CD4-positive, alpha-beta T cell treated with Interleukin-10 for 1 hour (primary cell): Measurements from ENCODE around the gene ZDHHC11.
"Not testable (repeated sequence)": the region's sequence is repeated elsewhere in the genome, so short reads cannot be mapped to it uniquely, and the experiment has no call there.

Experiments used
- DNase-seq: peaks from one replicate; pipeline ENCODE4 v3.0.0-alpha.2; 2020

The ZDHHC11 gene

DNA sequence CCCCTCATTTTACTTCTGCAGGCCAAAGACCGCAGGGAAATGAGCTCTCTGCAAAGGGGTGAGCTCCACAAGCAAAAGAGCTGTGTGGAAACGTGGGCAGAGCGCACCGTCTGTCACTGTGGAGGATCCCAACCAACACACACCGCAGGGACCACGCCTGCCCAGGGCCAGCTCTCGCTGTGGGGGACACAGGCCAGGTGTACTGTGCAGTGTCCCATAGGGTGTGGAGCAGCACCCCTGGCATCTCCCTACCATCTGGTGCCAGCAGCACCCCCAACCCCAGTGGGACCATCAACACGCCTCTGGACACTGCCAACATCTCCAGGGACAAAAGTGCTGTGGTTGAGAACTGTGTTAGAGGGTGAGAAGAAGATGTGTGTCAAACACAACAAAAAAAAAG, 27.9 kb upstream of the ZDHHC11 start:
- not testable (repeated sequence) for DNase-seq

- no peak for DNase-seq
These were observed 27.3 kb upstream of the ZDHHC11 start for GRCh38 chr5:878125-878524.

DNA sequence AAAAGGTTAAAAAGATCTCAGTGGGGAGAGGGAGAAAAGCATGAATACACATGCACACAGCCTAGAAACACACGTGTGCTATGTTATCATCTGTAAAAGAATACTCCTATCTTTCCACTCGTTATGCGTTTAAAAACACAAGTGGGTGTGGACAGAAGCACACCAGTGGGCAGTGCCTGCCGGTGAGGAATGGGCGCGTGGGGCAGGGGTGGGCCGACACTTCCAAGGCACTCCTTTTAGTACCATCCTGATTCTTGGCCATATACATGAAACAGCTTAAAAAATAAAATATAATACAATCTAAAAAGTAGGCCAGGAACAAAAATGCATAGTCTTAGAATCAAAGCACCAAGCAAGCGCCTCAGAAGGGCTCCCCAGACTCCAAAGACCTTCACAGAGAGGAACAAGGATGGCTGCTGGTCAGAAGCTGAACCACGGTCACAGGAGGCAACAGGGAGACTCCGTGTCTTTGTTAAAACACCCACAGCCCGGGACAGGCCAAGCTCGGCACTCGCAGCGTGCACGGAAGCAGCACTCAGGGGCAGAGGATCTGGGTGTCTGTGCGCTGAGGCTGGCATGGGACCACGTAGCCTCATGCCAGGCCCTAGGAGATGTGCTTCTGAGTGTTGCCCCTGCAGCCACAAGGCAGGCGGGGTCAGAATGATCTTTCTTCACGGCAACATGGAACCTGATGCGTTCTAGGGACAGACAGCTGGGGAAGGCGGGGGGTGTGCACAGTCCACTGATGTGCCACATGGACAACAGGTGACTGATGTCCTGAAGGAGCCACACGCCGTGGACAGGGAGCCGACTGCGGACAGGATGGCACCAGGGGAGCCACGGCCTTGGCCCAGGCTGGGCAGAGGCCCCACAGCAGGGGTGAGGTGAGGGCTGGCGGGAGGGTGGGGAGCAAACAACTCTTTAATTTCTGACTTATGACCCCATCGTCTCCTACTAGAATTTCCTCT, 25.9 kb upstream of the ZDHHC11 start:
- no peak for DNase-seq

DNA sequence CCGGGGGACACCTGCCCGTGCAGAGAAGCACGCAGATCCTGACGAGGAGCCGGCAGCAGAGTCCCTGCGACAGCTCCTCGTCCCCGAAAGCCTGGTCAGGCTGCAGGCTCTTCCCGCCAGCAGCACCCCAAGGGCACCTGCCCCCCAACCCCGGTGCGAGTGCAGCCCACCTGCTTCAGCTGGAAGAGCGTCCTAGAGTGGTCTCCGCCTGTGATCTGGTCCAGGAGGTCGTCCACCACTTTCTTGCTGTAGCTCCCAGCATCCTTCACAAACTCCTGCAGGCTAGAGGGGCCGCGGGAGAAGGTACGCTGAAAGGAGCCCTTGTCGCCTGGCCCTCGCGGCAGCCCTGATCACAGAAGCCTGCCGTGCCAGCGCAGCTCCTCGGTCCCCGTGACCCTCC, 25.1 kb upstream of the ZDHHC11 start:
- DNase-seq, result no peak

- DNase-seq, result no peak
These were observed 22.5 kb upstream of the ZDHHC11 start for GRCh38 chr5:873328-873727.

DNA sequence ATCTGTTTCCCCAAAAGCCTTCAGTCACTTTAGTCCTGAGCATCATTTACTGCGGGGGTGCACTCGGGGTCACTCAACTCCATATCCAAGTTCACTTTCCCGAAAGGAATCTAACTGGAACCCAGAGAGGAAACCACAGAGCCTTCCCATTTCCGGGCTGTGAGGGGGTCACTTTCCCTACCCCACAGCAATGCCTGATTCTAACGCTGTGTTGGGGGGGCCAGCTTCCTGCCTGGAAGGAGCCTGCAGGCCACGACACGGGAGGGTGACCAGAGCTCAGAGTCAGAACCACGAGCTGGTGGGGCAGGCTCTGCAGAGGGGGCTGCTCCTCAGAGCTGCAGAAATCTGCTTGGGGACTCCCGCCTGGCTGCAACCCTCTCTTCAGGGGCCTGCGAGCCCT, 21.5 kb upstream of the ZDHHC11 start:
- DNase-seq, result no peak

DNA sequence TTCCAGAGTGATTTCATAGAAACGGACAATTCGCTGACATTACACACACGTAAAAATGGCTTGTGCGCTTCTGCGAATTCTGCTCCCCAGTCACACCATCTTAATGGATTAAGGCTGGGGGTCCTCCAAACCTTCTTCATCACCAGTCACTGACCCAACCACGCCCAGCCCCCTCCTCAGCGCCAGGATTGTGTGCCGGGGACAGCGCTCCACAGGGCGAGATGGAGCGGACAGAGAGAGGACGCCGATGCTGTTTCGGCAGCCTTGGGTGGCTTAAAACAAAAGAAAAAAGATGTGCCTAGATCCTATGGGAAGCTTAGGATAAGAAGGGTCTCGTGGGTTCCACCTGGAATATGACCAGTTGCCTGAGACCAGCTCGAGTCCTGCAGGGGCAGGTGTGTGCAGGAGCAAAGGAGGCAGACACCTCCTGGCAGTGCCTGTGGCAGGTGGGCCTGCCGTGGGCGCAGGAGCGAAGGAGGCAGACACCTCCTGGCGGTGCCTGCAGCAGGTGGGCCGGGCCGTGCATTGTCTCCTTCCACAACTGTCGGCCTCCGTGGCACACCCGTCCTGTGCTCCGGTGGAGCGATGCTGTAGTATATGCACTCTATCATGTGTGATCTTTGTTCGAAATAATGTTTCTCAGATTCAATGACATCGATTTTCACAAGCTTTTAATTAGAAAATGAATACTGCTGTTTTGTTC, 21.0 kb upstream of the ZDHHC11 start:
- no peak for DNase-seq

- DNase-seq, result no peak
These were observed 20.2 kb upstream of the ZDHHC11 start for GRCh38 chr5:870956-871355.

DNA sequence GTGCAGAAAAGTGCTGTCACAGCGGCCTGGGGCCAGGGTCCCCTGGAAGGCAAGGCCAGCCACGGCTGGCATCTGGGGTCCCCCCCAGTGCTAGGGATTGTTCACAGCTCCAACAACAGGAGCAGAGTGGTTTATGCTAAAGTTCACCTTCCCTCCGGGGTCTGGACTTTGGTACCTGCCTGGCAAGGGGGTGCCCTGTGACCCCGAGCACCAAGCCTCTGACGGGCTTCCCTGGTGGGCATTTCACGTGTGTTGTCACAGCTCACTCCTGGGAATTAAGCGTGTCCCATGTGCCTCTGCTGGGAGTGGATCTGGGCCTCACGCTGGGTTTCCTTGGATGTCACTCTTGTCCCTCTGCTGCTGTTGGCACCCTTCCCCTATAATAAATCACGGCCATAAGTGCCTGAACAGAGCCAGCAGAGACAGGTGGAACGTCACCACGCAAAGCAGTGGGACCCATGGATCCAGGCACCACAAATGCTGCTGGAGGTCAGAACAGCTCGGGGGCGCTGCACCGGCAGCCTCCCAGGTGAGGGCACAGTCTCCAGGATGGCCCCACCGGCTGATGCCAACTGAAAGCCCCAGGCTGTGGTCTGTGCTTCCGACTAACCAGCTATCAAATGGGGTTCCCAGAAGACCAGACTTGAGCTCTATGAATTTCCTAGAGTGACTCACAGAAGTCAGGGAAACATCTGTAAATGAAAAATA, 17.8 kb upstream of the ZDHHC11 start:
- DNase-seq, result no peak

- no peak for DNase-seq
These were observed 16.6 kb upstream of the ZDHHC11 start for GRCh38 chr5:867300-867870.

DNA sequence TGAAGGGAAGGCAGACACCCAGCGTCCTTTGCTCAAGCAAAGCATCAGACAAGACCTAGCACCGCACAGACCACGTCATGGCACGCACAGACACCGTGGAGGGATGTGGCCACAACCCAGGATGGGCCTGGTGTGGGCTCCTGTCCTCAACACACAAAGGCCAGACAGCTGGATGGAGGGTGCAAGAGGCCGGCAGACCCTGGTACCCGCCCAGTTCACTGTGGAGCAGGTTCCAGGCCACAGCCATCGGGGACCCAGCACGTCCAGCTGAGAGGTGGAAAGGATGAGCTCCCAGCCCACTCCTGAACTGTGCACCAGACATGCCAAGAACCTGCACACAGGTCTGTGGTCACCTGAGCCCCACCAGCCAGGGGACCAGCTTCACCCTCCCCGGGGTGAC, 15.0 kb upstream of the ZDHHC11 start:
- DNase-seq, result no peak

DNA sequence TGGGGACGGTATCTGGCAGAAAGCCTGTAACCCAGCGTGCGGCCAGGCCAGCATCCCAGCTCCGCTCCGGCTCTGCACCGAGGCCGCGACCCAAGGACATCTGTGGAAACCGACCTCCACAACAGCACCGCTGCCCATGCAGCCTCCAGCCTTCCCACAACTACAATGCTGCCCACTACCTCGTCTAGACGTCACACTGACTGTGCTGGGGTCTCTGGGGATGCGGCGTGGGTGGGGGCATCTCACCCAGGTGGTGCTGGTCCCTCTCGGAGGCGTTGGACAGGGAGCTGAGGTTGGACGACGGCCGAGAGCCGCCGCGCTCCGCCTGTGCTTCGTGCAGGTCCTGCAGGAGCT, 14.4 kb upstream of the ZDHHC11 start:
- DNase-seq, result no peak

DNA sequence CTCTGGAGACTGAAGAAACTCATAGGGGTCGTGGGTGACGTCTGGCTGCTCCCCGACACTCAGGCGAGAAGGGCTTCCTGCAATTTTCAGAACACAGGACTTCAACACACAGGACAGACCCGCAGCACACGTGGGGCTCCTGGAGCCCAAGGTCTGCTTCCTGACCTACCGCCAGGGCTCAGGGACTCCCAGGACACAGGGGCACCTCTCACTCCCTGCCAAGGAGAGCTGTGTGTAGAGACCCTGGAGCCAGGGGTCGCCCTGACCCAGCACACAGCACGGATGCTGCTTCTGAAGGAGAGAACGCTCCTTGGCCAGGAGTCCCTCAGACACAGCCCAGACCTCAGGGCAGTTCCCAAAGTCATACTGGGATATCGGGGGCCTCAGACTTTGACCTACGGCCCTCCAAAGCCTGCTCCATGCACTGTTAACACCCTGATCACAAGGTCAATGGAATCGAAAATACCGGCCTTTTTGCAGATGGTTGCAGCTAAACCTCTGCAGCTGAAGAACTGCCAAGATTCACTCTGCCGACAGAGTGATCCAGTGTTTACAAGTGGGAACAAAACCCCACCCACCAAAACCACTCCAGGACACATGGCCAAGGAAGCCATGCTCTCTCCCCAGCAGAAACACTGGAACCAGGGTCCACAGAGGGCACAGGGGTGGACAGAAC, 13.8 kb upstream of the ZDHHC11 start:
- DNase-seq, result no peak

GRCh38 chr5:863244-863805, 12.5 kb upstream of the ZDHHC11 start:
- no peak for DNase-seq

DNA sequence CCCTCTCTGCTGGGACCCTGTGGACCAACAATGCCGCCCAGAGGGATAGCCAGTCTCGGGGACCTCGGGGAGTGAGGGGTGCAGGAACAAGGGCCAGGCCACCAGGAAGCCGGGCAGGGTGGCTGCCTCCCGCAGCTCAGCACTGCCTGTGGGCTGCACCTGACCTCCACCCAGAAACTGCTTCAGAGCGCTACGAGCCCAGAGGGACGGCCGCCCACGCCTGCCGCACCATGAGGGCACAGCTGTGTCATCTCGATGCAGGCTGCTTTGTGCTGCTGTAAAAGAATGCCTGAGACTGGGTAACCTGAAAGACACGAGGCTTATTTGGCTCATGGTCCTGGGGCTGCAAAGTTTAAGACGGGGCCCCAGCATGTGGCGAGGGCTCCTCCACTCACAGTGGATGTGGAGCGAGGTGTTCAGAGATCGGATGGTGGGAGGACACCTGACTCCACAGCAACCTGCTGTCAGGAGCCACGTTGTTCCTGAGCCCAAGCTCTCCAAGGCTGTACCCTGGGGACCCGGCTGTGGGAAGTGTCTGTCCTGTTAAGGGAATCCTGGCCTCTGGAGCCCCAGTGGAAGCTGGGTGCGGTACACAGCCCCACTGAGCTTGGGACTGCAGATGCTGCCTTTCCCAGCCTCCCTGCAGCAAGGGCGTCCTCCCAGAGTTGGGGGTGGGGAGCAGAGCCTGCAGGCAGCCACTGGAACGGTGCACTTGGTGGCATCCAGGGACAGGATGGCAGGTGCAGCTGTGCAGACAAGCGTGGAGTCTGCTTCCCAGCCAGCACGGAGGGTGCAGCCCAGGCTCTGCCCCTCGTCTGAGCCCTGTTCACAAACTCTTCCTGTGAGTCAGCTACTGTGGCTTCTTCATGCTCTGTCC, 11.8 kb upstream of the ZDHHC11 start:
- DNase-seq, result no peak

DNA sequence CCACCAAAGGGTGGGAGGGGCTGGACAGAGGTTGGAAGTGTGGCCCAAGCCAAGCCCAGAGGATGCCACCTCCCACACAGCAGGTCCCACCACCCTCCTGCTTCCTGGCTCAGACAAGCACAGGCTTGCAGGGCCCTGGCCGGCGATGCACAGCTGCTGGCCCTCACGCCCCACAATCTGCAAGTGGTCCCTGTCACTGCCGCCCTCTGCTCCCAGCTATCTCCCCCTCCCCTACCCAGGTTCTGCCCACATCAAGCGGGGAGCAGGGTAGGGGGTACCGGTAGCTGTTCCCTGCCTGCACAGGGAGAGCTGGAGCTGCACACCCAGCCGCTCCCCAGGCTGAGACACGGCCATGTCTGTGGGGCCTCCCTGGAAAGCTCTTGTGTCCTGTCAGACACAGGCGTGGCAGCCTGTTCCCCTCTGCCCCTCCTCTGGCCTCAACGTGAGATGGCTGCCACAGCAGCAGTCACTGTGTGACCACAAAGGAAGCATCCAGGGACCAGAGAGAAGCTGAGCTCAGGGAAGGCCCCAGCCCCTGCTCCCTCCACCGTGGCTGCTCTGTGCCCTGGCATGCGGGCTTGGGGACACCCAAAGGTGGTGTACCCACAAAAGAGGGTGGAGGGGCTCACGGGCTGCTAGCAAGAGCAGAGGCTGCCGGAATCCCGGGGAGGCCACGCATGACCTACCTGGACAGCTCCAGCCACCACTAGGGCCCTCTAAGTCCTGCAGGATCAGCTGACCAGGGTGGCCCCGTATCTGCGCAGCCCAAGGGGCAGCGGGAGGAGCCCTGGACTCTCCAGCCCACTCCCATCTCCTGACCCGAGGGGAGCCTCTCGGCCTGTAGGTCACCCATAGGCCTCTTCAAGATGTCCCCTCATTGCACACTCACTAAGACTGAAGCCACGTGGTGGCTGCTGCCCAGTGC, 10.9 kb upstream of the ZDHHC11 start:
- no peak for DNase-seq

DNA sequence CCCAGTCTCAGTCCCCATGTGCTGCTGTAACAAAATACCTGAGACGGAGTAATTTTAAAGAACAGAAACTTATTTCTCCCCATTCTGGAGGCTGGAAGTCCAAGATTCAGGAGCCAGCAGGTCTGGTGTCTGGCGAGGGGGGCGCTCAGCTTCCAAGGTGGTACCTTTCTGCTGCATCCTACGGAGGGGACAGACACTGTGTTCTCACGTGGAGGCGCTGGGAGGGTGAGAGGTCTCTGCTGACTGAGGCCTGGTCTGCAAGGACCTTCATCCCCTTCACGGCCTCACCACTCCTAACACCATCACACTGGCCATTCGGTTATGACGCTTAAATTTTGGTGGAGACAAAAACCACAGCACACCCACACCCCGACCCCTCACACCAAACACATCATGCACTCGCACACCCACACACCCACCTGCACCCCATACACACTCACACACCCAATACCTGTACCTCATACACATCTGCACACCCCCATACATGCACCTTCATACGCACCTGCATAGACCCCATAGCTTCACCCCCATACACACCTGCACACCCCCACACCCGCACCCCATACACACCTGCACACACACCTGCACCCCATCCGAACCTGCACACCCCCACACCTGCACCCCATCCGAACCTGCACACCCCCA, 9.8 kb upstream of the ZDHHC11 start:
- no peak for DNase-seq

DNA sequence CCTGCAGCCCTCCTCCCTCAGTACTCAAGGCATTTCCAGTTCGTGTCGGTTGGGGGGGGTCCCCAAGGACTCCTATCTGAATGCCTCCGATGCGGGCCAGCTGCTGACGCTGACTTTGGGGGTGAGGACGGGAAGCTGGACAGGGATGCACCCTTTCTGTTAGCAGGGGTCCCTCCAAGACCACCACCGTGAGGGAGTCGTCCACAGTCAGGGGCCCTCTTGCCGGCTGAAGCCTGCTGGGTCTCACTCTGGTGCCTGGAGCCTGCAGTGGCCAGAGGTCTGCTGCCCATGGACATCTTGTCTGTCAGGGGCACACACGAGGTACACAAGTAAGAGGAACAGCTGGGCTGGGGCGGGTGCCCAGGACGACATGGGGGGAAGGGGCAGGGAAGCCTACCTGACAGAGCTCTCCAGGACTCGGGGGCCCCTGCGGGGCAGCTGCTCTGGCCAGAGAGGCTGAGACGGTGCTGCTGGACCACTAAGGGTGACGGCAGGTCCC, 9.1 kb upstream of the ZDHHC11 start:
- DNase-seq, result no peak

GRCh38 chr5:859391-859790, 8.6 kb upstream of the ZDHHC11 start:
- no peak for DNase-seq
